ENCODE measurements around the gene ASTN1.

The ASTN1 gene

DNA sequence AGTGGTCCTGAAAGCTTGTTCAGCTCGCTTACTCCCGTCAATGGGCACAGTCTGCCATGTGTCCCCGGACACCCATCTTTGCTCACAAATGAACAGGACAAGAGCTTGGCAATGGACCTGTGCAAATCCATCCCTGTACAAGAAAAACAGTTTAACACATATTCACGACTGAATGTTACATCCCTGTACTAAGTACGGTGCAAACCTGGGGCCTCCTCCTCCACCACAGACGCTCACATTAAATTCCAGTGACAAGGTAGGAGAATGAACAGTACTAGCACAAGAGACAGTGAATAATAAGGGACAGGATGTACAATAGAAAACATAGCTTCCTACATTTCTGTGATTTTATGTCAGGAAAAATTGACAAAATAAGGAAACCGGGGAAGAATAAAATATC lies 187.7 kb downstream of the ASTN1 start:
- no peak for DNase-seq

DNA sequence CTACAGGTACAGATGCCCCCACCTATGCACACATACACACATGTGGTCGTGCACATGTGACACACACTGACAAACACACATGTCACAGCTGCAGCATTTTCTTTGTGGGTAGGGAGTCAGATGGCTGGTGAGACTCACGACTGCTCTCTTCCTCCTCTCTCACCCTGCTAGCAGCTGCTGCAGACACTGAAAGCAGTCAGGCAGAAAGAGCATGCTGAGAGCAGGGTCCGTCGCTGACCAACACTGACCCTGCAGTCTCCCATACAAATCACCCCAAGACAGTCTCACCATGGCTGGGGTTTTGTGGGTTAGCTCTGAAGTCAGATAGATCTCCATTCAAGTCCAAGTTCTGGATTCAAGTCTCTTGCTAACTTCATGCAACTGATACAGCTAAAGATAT lies 188.3 kb downstream of the ASTN1 start:
- no peak for DNase-seq

DNA sequence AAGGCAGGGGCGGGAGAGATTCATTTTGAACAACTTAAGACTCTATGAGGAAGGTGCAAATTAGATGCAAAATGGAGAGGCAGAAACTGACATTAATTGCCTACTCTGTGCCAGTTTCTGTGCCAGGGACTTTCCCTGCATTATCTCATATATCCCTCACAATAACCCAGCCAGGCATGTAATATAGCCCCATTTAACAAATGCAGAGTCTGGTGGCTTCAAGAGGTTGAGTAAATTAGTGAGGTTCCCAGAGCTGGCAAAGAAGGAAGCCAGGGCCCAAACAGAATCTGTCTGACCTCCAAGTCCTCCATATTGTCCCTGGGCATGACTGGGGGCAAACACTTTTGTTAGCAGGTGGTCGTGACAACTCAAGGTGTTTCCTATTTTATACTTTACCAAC lies 199.8 kb downstream of the ASTN1 start:
- no peak for DNase-seq

DNA sequence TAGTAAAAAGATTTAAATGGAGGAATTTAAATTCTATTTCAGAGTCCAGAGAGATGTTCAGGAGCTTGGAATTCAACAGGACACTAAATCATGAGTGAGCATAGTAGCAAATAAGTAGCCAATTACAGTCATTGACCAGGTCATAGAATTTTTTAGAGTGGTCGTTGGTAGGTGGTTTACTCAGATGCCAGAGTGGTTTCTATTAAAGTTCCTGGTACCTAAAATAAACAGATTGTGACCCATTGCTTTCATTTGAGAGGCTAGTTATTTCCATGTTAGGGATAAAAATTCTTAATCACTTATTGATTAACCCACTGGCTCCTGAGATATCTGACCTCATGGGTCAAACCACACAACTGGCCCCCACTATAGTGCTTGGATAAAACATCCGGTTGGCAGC lies 201.3 kb downstream of the ASTN1 start:
- no peak for DNase-seq

DNA sequence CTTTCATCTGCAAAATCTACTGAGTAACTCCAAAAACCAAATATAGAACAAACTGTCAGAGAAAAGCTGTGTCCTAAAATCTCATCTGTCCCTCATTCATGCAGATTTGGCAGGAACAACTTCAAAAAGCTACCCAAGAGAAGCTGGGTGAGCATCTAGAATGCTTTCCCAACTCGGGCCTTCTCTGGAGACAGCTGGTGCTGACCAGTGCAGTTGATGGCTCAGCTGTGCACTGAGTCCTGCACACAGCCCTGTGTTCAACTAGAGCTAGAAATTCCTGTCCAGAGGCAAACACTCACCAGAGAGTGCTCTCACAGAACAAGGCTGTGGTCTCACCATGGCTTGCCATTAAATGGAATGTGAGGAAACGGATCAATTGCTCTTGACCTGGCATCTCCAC lies 202.8 kb downstream of the ASTN1 start:
- DNase-seq, result no peak

DNA sequence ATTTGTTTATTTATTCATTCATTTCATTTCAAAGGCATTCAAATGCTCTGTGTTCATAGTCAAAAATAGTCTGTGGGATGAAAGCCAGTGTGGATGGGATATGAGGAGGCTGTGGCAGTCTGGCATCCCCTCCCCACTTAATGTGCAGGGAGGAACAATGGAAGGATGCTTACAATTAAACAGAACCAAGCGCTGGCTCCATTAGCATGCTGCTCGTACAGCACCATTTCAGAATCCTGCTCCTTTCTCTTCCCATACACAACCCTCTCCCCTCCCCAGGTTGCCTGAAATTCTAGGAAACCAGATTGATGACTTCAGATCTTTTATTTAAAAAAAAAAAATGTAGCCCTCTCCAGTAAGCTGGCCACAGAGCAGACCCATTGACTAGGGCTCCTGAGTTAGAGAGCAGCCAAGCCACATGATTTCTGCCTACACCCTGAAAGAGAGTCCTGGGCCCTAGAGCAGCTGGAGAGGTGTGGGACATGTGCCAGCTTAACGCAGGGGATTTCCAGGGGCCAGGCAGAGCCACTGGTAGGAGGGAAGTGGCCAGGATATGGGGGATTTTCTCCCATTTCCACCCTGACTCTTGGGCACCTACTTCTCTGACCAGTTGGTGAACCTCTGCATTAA lies 205.2 kb downstream of the ASTN1 start:
- DNase-seq, result no peak

DNA sequence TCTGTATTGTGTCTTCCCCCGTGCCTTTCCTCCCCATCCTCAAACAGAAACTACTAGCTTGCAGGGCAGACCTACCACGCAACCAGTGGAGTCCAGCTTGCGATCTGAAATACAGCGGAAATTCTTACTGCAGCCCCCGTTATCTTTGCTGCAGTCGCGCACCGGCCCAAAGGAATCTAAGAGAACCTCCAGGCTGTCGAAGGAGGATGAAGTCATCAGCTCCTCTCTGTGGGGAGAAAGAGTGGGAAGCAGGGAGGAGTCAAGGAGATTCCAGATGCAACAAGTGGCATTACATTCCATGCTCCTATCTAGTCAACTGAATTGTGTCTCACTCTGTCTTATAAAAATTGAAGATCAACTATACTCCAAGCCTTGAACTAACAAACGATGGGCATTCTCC lies 206.9 kb downstream of the ASTN1 start:
- DNase-seq, result no peak

DNA sequence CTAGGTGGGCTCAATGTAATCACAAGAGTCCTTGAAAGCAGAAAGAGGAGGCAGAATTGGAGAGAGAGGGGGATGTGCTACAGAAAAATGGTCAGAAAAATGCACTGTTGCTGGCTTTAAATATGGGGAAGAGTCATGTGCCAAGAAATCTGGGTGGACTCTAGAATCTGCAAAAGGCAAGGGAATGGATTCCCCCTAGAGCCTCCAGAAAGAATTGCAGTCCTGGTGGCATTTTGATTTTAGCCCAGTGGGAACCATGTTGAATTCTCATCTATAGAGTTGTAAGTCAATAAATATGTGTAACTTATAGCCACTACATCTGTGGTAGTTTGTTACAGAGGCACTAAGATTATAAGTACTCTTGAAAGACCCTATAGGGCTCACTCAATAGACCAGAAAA lies 210.3 kb downstream of the ASTN1 start:
- DNase-seq, result no peak

DNA sequence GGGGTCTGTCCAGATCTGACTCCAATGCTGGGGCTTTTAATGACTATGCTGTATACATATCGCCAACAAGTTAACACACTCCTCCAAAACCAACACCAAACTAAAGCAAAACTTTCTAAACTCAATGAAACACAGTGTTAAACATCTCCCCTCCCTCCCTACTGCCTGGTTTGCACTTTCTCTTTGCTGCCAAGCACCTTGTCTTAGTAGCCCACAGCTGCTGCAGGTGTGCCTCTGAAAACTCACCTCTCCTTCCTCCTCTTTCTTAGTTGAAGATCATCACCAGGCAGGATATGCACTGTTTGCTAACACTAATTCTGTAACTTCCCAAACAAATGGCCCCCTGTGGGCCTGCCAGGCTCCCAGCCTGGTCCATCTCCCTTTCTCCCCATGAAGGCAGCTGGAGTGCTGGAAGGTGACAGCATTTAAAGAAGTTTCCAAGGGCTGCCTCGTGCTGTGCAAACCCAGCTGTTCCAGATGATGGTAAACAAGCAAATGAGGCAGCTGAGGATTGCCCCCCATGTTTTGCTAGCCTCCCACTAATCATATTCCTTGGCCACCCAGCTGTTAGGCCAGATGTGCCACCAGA lies 213.7 kb downstream of the ASTN1 start:
- DNase-seq, result no peak

DNA sequence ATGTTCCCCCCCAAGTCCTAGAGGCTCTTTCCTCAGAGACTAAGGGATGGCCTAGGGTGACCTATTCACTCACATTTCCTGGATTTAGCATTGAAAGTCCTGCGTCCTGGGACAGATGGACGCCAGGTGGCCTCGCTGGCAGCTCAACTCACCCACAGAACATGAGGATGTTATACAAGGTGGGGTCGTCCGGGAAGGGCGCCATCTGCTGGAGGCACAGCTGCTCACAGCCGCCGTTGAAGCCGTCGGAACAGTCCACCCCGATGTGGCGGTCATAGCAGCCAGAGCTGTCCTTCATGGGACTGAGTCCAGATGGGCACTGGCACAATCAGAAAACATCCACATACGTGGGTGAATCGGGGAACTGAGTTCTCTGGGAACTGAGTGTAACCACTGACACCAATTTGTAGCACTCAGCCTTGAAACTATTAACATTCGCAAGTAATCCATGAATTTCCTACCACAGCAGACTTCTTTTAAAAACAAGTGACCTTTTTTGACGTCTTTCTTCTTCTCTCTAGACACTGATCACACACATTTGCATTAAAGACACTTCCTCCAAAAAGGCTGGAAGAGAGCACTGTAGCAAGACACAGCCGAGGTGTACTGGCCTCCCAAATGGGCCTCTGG lies 215.4 kb downstream of the ASTN1 start:
- no peak for DNase-seq

DNA sequence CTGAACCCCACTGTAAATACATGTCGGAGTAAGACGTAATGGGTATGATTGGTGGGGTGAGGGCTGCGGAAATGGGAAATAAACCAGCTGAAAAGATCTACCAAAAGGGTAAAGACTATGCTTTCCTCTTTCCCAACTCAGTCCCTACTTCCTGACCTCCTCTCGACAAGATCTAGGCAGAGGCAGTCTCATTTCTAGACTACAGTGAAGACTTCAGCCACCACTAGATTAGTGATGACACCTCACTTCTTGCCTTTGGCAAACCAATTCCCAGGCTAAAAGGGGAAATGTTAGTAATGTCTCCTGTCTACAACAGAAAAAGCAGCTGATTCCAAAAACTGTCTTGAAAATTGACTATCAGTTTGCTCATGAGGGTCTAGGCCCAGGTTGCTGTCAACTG lies 219.9 kb downstream of the ASTN1 start:
- DNase-seq, result no peak

DNA sequence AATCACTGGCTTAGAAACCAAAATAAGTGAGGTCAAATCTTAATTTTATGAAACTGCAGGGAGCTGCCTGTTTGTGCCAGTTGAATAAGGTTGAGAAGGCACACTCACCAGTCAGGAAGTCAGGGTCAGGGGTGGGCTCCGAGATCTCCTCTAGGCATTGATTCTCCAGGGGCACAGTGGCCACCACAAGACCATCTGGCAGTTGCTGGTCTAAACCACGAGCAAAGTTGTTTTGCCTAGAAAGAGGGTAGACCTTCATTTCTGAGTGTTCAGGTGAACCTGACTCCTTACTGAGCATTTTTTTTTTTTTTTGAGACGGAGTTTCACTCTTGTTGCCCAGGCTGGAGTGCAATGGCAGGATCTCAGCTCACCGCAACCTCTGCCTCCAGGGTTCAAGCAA lies 220.7 kb downstream of the ASTN1 start:
- DNase-seq, result no peak

DNA sequence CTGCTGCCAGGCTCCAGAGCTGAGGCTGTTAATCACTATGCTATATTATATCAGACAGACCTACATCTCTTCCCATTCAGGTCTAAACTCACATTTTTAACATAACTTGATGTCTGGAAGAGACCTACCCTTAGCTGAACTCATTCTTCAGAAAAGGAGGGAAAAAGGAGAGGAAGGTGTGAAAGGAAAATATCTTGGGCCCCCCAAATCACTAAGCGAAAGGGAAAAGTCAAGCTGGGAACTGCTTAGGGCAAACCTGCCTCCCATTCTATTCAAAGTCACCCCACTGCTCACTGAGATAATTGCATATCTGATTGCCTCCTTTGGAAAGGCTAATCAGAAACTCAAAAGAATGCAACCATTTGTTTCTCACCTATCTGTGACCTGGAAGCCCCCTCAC lies 222.2 kb downstream of the ASTN1 start:
- DNase-seq, result no peak

DNA sequence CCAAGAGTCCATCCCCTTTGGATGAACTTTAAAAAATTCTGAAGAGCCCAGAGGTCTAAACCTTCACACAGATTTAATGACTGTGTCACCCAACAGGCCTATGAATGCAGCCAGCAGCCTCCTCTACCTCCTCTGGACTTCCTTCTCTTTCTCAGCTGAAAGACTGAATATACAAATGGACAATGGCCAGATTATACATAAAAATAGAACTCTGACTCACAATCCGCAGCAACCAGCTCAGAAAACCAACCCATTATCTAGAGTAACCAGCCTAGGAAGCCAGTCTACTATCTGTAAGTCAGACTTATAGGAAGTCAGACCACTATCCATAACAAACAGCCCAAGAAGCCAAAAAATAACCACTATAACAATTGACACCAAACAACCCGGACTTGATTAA lies 224.5 kb downstream of the ASTN1 start:
- DNase-seq, result no peak

DNA sequence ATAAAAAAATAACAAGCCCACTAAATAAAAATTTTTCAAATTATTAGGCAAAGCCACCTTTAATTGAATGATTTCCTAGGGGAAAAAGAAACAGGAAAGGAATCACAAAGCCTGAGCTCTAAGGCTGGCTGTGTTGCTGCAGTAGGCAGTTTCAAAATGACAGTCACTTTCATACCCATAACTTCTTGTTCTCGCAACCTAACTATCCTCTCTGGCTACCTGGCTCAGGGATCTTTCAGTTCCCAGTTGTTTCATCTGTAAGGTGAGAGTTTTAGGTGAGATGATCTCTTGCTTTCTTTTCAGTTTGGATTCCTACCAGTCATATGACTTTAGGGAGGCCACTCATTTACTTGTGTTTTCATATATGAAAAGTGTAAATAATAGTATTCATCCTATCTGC lies 226.1 kb downstream of the ASTN1 start:
- no peak for DNase-seq

DNA sequence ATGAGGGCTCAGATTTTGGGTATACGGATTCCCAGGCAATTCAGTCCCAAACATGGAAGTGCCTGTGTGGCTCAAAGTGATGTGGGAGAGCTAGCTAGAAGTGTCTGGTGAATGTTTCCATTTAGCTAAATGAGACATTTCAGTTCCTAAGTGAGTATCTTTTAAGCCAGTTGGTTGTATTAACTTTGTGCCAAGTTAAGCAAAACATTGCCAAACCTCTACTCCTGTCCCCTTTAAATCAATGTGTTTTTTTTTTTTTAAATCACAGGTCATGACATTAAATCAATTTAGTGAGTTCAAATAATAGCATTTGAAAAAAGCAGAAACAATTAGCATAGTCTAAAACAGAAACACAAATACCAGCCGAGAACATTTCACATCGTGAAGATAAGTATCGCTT lies 230.1 kb downstream of the ASTN1 start:
- DNase-seq, result no peak

DNA sequence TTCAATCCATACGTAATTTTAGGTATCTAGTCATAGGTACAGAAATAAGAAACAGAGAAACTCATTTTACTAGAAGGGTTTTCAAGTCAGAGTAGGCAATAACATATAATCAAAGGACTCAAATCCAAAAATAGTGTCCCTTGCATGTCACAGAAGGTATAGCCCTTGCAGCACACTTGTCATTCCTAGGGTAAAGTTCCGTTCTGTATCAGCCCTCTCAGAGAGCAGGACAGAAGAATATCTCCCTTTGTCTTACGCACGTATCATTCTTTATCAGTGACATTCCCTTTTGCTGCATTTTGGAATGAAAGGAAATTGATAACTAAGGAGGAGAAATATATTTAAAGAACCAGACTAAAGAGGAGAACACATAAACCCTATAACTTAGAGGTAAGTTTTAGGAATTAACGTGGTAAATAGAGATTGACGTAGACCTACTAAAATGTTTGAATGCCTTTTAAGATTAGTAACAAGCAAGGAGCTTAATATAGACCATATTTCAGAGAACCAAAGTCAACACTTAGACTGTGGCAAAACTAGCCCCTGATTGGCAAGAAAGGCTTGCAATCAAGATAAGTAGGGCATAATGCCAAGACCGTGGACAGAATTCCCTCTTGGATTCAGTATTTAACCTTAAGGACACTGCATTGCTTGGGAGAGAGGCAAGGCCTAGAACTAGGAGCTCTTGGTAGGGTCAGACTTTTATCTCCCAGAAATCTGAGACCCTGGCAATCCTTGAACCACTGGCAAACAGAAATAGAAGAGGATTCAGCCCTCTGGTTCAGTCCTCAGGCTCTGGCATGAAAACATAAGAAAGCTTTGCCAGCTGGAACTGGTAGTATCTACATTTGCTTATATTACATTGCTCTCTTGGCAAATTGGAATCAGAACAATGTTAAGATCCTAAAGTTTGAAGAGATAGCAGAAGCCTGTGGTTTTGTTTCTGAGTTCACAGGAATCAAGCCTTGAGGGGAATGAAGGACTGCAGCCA lies 232.1 kb downstream of the ASTN1 start:
- no peak for DNase-seq

DNA sequence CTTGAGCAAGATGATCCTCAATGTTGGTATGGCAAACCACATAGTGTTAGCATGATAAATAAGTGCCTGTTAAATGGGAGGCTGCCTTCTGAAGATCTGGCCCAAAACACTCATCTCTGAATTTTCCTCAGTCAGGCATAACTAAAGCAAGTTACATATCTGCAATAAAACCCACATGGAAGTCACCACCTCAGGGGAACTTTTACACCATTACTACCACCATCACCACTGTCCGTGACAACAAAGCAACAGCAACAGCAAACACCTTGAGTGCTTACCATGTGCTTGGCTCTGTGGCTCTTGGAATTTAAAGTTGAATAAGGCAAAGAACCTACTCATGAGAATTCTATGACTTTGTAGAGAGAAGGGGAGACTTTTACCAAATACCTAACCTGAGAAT lies 233.0 kb downstream of the ASTN1 start:
- DNase-seq, result no peak

DNA sequence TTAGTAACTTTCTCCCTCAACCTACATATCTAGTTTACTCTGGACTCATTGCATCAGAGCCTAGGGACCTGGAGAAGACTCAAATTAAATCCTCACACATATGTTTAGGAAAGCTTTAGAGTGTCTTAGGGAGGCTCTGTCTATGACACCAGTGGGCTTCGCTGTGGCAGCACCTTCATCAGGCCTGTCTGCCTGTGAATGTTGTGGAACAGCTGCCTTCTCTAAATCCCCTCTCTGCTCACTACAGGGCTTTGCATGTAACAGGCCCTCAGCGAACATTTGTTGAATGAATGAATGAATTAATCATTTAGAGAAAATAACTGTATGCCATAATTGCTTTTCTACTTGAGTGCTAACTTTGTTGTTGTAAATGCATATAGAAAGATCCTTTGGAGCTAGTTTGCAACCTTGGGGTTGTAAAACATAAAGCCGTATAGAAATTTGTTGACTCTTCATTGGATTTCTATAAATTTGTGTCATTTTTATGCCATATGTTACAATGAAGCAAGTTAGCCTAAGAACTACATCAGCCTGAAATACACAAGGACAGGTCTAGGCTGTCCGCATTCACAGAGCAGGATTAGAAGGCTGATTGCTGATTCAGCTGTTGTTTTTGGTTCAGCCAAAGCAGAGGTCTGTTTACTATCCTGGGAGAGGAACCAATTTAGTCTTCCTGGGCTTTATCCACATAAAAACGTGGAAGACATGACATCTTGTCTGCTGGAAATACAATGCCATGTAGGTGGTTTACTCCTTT lies 238.0 kb downstream of the ASTN1 start:
- no peak for DNase-seq

DNA sequence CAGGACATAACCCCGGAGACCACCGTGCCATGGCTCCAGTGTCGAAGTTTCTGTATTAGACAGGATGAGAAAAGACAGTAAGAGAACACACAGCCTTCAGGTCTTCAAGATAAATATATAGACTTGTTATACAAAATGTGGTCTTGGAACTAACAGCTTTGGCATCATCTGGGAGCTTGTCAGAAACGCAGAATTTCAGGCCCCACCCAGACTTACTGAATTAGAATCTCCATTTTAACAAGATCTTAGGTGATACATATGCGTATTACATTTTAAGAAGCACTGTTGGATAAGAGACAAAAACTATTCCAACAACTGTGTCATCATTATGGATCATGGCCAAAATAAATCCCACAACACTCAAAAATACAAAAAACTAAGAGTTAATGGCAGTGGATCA lies 239.3 kb downstream of the ASTN1 start:
- DNase-seq, result no peak

DNA sequence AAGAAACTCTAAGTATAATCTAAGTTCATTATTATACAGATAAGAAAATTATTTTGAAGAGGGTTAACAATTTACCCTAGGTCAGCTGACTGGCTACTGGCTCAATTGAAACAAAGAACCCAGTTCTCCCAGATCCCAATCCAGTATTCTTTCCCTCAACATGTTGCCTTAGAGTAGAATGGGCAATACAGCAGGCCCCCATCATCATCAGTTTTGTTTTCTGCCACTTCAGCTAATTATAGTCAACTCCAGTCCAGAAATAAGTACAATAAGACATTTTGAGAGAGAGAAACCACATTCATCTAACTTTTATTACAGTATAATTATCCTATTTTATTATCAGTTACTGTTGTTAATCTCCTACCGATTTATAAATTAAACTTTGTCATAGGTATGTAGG lies 241.2 kb downstream of the ASTN1 start:
- DNase-seq, result no peak

Measured in midbrain (tissue), 1 donor.